Epithelial cell of esophagus (primary cell): ENCODE measurements around the gene SRPK2.

Experiments used
- DNase-seq: peaks from one replicate; pipeline ENCODE4 v3.0.0; 2010; ENCODE audit warnings: low read depth
- H3K4me3 ChIP-seq: 2 replicates; pipeline ENCODE4 v1.5.1; 2011; ENCODE audit warnings: mild to moderate bottlenecking, low read length, control low read depth
- CTCF ChIP-seq: IDR thresholded peaks from 2 replicates; pipeline ENCODE4 v1.5.1; 2011; ENCODE audit warnings: low read depth, mild to moderate bottlenecking, low read length, control low read depth, inconsistent platforms; ENCODE audit not compliant: insufficient read depth; ENCODE audit errors: missing control alignments

The SRPK2 gene

GRCh38 chr7:105408791-105409410, 20.2 kb upstream of the SRPK2 start:
- no peak overlapping the region for H3K4me3 ChIP-seq
- TF ChIP-seq CTCF: no peak

GRCh38 chr7:105403128-105403527, 14.4 kb upstream of the SRPK2 start:
- DNase-seq: no peak
- no peak for TF ChIP-seq CTCF
- no peak overlapping the region for H3K4me3 ChIP-seq

More at GRCh38 chr7:105408791-105409410, 20.2 kb upstream of the SRPK2 start:
- DNase-seq: peak; percentile 65

GRCh38 chr7:105402221-105403095, 13.7 kb upstream of the SRPK2 start:
- DNase-seq: no peak
- TF ChIP-seq CTCF: no peak

GRCh38 chr7:105399043-105399725, 10.5 kb upstream of the SRPK2 start:
- no peak overlapping the region for H3K4me3 ChIP-seq
- peak; percentile 29 for DNase-seq
- peak; percentile 40 for TF ChIP-seq CTCF

More at GRCh38 chr7:105402221-105403095, 13.7 kb upstream of the SRPK2 start:
- no peak overlapping the region for H3K4me3 ChIP-seq

GRCh38 chr7:105396566-105396965, 7.8 kb upstream of the SRPK2 start:
- no peak for DNase-seq
- H3K4me3 ChIP-seq: no peak overlapping the region
- no peak for TF ChIP-seq CTCF

- no peak for DNase-seq
- no peak for TF ChIP-seq CTCF
- H3K4me3 ChIP-seq: no peak overlapping the region
Measured at GRCh38 chr7:105391429-105391828, 2.7 kb upstream of the SRPK2 start.
